Sigmoid colon (tissue), 7 donors: ENCODE data around the gene GRHPR. TPM values are rescaled to one million over a fixed set of nuclear protein-coding genes. Genes with fewer than 3 reads are reported as not detected.

Source experiments
- DNase-seq: peaks from one replicate; pipeline ENCODE4 v3.0.0-alpha.2; 2019
- H3K27ac ChIP-seq, 4 donors: fragments of 200-600 bp; sonication (generic); one replicate each; pipeline ENCODE4 v1.5.1; 2016 to 2019; ENCODE audit warnings: mild to moderate bottlenecking in 1 of 4
- H3K27me3 ChIP-seq, 3 donors: fragments of 200-600 bp; sonication (generic); one replicate each; pipeline ENCODE4 v1.5.1; 2019; ENCODE audit warnings: mild to moderate bottlenecking in 1 of 3
- H3K36me3 ChIP-seq, 4 donors: fragments of 200-600 bp; sonication (generic); one replicate each; pipeline ENCODE4 v1.5.1; 2016 to 2019
- H3K4me1 ChIP-seq, 4 donors: fragments of 200-600 bp; sonication (generic); one replicate each; pipeline ENCODE4 v1.5.1; 2017 to 2019
- H3K4me3 ChIP-seq, 4 donors: fragments of 200-600 bp; sonication (generic); one replicate each; pipeline ENCODE4 v1.5.1; 2017 to 2019; ENCODE audit warnings: mild to moderate bottlenecking in 2 of 4, moderate library complexity in 1 of 4
- H3K9me3 ChIP-seq, 4 donors: fragments of 200-600 bp in 3 of 4; sonication (generic) in 3 of 4; one replicate each; pipeline versions ENCODE4 v1.5.1 to v1.6.1; 2013 to 2019
- EP300 ChIP-seq, 4 donors: sonication (generic); formaldehyde crosslinking; IDR thresholded peaks; one replicate each; pipeline ENCODE4 v1.6.1; 2017; ENCODE audit warnings: antibody characterized with exemption in 4 of 4
- POLR2A ChIP-seq, 2 donors: fragments of 450-650 bp; IDR thresholded peaks; one replicate each; pipeline ENCODE4 v1.6.1; 2016; ENCODE audit warnings: antibody characterized with exemption in 2 of 2, mild to moderate bottlenecking in 2 of 2, moderate library complexity in 2 of 2
- POLR2AphosphoS5 ChIP-seq, 4 donors: sonication (generic); formaldehyde crosslinking; IDR thresholded peaks; one replicate each; pipeline ENCODE4 v1.6.1; 2017; ENCODE audit warnings: antibody characterized with exemption in 4 of 4
- WGBS, 2 donors: extraction: QIAGEN DNeasy Blood & Tissue Kit; methylation state at CpG; one replicate each; pipeline ENCODE4 v1.1.7; 2013; 5-methylcytosine and 5-hydroxymethylcytosine counted together
- intact Hi-C: fragments of 100-400 bp; cut with DNase I; formaldehyde crosslinking; loops from one replicate; pipeline ENCODE4 v1.15.1; 2023
- polyA plus RNA-seq, 3 donors: library from polyadenylated mRNA; stranded (reverse); fragments of 200-250 nt; gene quantifications; one replicate each; pipeline ENCODE4 v1.2.3, GENCODE V29; 2013
- total RNA-seq, 4 donors: library from RNA; depleted of rRNA; stranded (reverse); fragments of >200 nt; gene quantifications; one replicate each; pipeline ENCODE4 v1.1.0, GENCODE V29; 2016
- TF ChIP-seq, protein P1 (sequence below), 4 experiments: fragments of 450-650 bp in 3 of 4; fragments of 200-600 bp in 1 of 4; IDR thresholded peaks; one replicate each; pipeline ENCODE4 v1.5.1; 2016 to 2019; ENCODE audit warnings: antibody characterized with exemption in 4 of 4, mild to moderate bottlenecking in 3 of 4, moderate library complexity in 2 of 4
- donor health status: healthy with polysubstance abuse.
- donor health status: Bipolar disorder and iron deficiency.
- donor health status: healthy.

GRHPR gene
- total and polyA plus RNA-seq, 7 donors: 84.1 to 165 (median 127) TPM

DNA sequence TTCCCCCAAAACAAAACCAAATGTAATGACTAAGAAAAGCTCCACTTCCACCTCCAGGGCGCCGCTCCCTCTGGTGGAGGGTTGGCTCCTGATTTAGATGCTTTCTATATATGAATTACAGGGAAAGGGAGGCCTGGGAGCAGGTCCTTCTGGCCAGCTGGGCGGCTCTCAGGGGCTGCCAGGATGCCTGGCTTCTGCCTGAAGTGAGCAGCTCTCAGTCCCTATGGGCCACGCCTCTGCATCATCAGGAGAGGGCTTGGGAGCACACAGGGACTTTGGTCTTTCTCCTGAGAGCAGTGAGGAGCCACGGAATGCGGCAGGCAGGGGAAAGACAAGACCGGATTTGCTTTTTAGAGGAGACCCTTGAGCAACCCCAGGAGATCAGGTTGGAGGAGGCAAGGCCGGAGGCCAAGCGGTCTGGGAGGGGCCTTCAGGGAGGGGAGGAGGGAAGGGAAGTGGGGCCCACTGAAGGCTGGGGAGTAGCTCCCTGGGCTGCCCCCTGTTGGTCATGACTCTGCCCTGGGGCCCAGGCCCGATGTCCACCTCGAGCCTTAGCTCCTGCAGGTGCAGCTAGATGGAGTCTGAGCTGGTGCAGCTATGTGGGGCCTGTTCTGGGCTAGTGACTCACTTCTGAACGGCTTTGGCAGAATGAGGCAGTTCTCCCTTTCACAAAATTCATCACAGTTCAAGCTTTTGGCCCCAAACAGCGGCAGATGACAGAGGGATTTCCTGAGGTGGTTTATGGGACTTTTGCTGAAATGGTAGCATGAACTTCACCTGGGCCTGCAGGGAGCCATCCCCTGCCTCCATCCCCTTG lies 11.3 kb upstream of the GRHPR start:
- WGBS, 2 donors: 50 to 62% methylated on average over 12 to 13 of the region's 13 CpGs
- intact Hi-C loops: no loop called here
- DNase-seq: no peak
- Histone ChIP-seq H3K27me3 (no peaks in the 10 kb centered on the region), H3K4me1 (peaks cover 0 to 13% (median 10%) of the 10 kb centered on the region in 4 donors), H3K27ac (no peak overlapping the region), H3K36me3 (no peaks in the 10 kb centered on the region), H3K9me3 (no peaks in the 10 kb centered on the region), H3K4me3 (no peak overlapping the region)
- no peak for TF ChIP-seq EP300 (IDR thresholded peaks at IDR 0.05)

DNA sequence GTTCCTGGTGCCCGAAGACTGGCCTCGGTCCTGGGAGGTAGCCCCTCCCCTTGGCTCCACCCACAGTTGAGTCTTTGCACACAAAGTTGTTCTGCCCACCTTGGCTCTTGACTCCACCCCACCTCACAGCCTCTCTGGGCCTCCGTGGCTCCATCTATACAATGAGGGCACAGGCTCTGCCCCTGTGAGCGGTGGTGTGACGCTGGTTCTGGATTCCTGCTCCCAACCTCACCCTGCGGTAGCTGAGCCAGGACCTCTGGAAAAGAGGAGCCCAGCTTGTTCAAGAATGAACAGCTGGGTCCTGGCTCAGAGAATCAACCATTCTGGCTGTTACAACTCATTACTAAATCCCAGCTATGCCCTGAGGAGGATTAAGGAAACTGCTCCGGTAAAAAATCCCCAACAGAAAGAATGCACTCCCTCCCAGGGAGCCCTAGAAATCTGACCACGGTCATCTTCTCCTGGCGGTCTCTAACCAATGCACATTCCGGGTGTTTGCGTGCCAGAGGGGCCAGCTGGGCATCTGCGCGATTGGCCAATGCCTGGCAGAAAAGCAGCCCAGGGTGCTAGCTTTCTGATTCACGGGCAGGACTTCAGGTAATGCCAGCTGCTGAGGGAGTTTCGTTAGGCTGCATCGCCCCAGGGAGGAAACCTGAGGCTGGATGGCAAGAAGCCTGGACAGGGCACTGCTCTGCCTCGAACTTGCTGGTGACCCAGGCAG lies 9.9 kb upstream of the GRHPR start:
- Histone ChIP-seq H3K27ac (no peak overlapping the region), H3K9me3 (no peaks in the 10 kb centered on the region), H3K4me3 (no peak overlapping the region), H3K36me3 (no peaks in the 10 kb centered on the region), H3K4me1 (peaks cover 0 to 13% (median 10%) of the 10 kb centered on the region in 4 donors), H3K27me3 (no peaks in the 10 kb centered on the region)
- no peak for DNase-seq
- TF ChIP-seq POLR2AphosphoS5 (IDR thresholded peaks at IDR 0.05) (no peak), POLR2A (IDR thresholded peaks at IDR 0.05) (no peak), EP300 (IDR thresholded peaks at IDR 0.05) (no peak)
- TF ChIP-seq, protein P1, sequence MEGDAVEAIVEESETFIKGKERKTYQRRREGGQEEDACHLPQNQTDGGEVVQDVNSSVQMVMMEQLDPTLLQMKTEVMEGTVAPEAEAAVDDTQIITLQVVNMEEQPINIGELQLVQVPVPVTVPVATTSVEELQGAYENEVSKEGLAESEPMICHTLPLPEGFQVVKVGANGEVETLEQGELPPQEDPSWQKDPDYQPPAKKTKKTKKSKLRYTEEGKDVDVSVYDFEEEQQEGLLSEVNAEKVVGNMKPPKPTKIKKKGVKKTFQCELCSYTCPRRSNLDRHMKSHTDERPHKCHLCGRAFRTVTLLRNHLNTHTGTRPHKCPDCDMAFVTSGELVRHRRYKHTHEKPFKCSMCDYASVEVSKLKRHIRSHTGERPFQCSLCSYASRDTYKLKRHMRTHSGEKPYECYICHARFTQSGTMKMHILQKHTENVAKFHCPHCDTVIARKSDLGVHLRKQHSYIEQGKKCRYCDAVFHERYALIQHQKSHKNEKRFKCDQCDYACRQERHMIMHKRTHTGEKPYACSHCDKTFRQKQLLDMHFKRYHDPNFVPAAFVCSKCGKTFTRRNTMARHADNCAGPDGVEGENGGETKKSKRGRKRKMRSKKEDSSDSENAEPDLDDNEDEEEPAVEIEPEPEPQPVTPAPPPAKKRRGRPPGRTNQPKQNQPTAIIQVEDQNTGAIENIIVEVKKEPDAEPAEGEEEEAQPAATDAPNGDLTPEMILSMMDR (IDR thresholded peaks at IDR 0.05): no peak
- 80 to 83% methylated on average over 17 of the region's 17 CpGs for WGBS, 2 donors
- intact Hi-C loops: no loop called here

DNA sequence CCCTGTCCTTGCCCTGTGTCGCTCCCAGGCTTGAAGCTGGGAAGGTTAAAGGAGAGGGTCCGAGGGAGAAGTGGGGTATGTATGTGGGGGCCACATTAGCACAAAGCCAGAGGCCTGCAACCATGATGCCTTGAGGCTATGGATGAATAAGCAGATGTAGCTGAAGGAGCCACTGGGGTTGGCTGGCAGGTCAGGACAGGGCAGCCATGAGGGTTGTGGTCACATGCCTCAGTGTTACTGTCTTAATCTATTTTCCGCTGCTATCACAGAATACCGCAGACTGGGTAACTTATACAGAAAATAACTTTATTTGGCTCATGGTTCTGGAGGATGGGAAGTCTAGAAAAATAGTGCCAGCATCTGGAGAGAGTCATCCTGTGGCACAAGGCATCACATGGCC lies 9.2 kb upstream of the GRHPR start:
- Histone ChIP-seq H3K27me3 (no peaks in the 10 kb centered on the region), H3K4me3 (no peak overlapping the region), H3K27ac (no peak overlapping the region), H3K9me3 (no peaks in the 10 kb centered on the region), H3K36me3 (no peaks in the 10 kb centered on the region), H3K4me1 (peaks cover 0 to 13% (median 10%) of the 10 kb centered on the region in 4 donors)
- intact Hi-C loops: no loop called here
- DNase-seq: no peak
- WGBS, 2 donors: 94 to 96% methylated on average over 4 of the region's 4 CpGs
- TF ChIP-seq, protein P1 (IDR thresholded peaks at IDR 0.05): no peak
- no peak for TF ChIP-seq EP300 (IDR thresholded peaks at IDR 0.05)
- no peak for TF ChIP-seq POLR2AphosphoS5 (IDR thresholded peaks at IDR 0.05)
- TF ChIP-seq POLR2A (IDR thresholded peaks at IDR 0.05): no peak

DNA sequence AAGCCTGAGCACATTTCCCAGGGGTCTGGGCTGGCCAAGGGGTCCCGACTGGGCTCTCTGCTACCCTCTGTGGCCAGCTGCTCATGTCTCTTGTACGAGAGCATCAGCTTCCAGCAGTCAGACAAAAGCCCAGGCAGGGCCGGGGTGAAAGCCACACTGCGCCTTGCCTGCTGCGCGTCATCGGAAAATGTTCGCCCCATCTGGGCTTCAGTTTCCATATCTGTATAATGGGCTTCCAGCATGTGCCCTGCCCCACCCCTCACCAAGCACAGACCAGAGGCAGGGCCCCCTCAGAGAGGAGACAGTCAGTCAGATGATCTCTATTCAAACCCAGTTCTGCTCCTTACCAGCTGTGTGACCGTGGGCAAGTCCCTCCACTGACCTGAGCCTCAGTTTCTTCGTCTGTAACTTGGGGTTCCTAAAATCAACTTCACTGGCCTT lies 8.0 kb upstream of the GRHPR start:
- 90% methylated on average over 10 of the region's 10 CpGs for WGBS, 2 donors
- H3K9me3 ChIP-seq: no peaks in the 10 kb centered on the region
- TF ChIP-seq POLR2A (IDR thresholded peaks at IDR 0.05): no peak
- TF ChIP-seq POLR2AphosphoS5 (IDR thresholded peaks at IDR 0.05): no peak
- TF ChIP-seq EP300 (IDR thresholded peaks at IDR 0.05): no peak
- TF ChIP-seq, protein P1 (IDR thresholded peaks at IDR 0.05): no peak
- intact Hi-C loops: no loop called here
- H3K36me3 ChIP-seq: no peaks in the 10 kb centered on the region
- no peaks in the 10 kb centered on the region for H3K27me3 ChIP-seq
- no peak for DNase-seq
- peaks cover 0 to 13% (median 10%) of the 10 kb centered on the region in 4 donors for H3K4me1 ChIP-seq
- peak overlapping the region; percentile 58 to 85 (median 68) for H3K27ac ChIP-seq
- no peak overlapping the region for H3K4me3 ChIP-seq
